Activated CD8-positive, alpha-beta T cell treated with anti-CD3 and anti-CD28 coated beads, Interleukin-2, amount 10 ng/mL, durations not matched to agents 7 days and 5 days (primary cell): Measurements from ENCODE around the gene UBA7. TPM values are rescaled to one million over a fixed set of nuclear protein-coding genes. Genes with fewer than 3 reads are reported as not detected.
"Not testable (repeated sequence)": the region's sequence is repeated elsewhere in the genome, so short reads cannot be mapped to it uniquely, and the experiment has no call there.

Experiments
- ATAC-seq: fragments of 150-1000 bp; cut with Tn5 transposase; one replicate; pipeline ENCODE4 v1.10.0; 2021; ENCODE audit warnings: moderate library complexity
- CTCF ChIA-PET: fragments of 350-600 bp; sonication (Branson Sonifier 250); formaldehyde crosslinking; loops from one replicate; lab custom pipeline; 2021; ENCODE audit warnings: antibody characterized with exemption; lab: Charles Lee
- POLR2A ChIA-PET: fragments of 350-600 bp; sonication (Branson Sonifier 250); formaldehyde crosslinking; loops from one replicate; lab custom pipeline; 2021; ENCODE audit warnings: antibody characterized with exemption; lab: Charles Lee
- DNase-seq: peaks from one replicate; pipeline ENCODE4 v3.0.0-alpha.2; 2020
- H3K27ac Mint-ChIP-seq: one replicate; pipeline ENCODE4 v1.8.0; 2021; ENCODE audit warnings: mild to moderate bottlenecking, mixed read lengths
- H3K27me3 Mint-ChIP-seq: one replicate; pipeline ENCODE4 v1.8.0; 2021; ENCODE audit warnings: low read depth, mixed read lengths
- H3K36me3 Mint-ChIP-seq: one replicate; pipeline ENCODE4 v1.8.0; 2021; ENCODE audit warnings: low read depth, mixed read lengths
- H3K4me1 Mint-ChIP-seq: one replicate; pipeline ENCODE4 v1.8.0; 2021; ENCODE audit warnings: low read depth, mixed read lengths
- H3K4me3 Mint-ChIP-seq: one replicate; pipeline ENCODE4 v1.8.0; 2021; ENCODE audit warnings: mild to moderate bottlenecking, mixed read lengths
- H3K9me3 Mint-ChIP-seq: one replicate; pipeline ENCODE4 v1.8.0; 2022; ENCODE audit warnings: mixed read lengths; ENCODE audit not compliant: insufficient read depth
- total RNA-seq, 2 experiments: library from RNA; stranded (reverse); gene quantifications; one replicate each; pipeline ENCODE4 v1.2.3, GENCODE V29; 2021

The UBA7 gene
- total RNA-seq, 2 experiments from 2014 or later: 187 to 208 TPM

GRCh38 chr3:49792371-49793150 lies 21.2 kb downstream of the UBA7 start:
- H3K4me1 Mint-ChIP-seq: peaks cover 8% of the 10 kb centered on the region
- peaks cover 3% of the 10 kb centered on the region for H3K27me3 Mint-ChIP-seq
- H3K36me3 Mint-ChIP-seq: no peaks in the 10 kb centered on the region
- H3K27ac Mint-ChIP-seq: no peak overlapping the region
- CTCF ChIA-PET: no interaction called here
- DNase-seq (no peak), ATAC-seq (no peak)
- no peaks in the 10 kb centered on the region for H3K9me3 Mint-ChIP-seq
- H3K4me3 Mint-ChIP-seq: no peak overlapping the region
- POLR2A ChIA-PET: interaction anchor here (0.5 kb wide), 1 partner anchor 11 kb away, joined by 5 read pairs; no protein-coding TSS in a partner anchor

GRCh38 chr3:49791571-49791970 lies 22.2 kb downstream of the UBA7 start:
- ChIA-PET POLR2A (no interaction called here), CTCF (interaction anchor here (2.3 kb wide), 1 partner anchor 10 kb away, joined by 7 read pairs; no protein-coding TSS in a partner anchor)
- no peak for ATAC-seq
- Mint-ChIP-seq H3K9me3 (no peaks in the 10 kb centered on the region), H3K27ac (no peak overlapping the region), H3K27me3 (peaks cover 3% of the 10 kb centered on the region), H3K4me3 (no peak overlapping the region), H3K4me1 (peaks cover 16% of the 10 kb centered on the region), H3K36me3 (no peaks in the 10 kb centered on the region)
- no peak for DNase-seq

GRCh38 chr3:49790626-49791411 lies 22.9 kb downstream of the UBA7 start:
- no peaks in the 10 kb centered on the region for H3K9me3 Mint-ChIP-seq
- ChIA-PET CTCF (interaction anchor here (2.3 kb wide), 1 partner anchor 11 kb away, joined by 7 read pairs; no protein-coding TSS in a partner anchor), POLR2A (no interaction called here)
- no peaks in the 10 kb centered on the region for H3K36me3 Mint-ChIP-seq
- peaks cover 18% of the 10 kb centered on the region for H3K4me1 Mint-ChIP-seq
- ATAC-seq: no peak
- no peak overlapping the region for H3K27ac Mint-ChIP-seq
- H3K4me3 Mint-ChIP-seq: no peak overlapping the region
- H3K27me3 Mint-ChIP-seq: peaks cover 3% of the 10 kb centered on the region
- no peak for DNase-seq

GRCh38 chr3:49788056-49788455 lies 25.7 kb downstream of the UBA7 start:
- ATAC-seq: no peak
- CTCF ChIA-PET: interaction anchor here (3.4 to 3.8 kb wide), 2 partner anchors 14 to 52 kb away, joined by 14 to 38 read pairs; partner anchors contain the start of gene INKA1
- no peak overlapping the region for H3K27ac Mint-ChIP-seq
- H3K36me3 Mint-ChIP-seq: peaks cover 11% of the 10 kb centered on the region
- no peak for DNase-seq
- H3K4me3 Mint-ChIP-seq: no peak overlapping the region
- POLR2A ChIA-PET: no interaction called here
- peaks cover 31% of the 10 kb centered on the region for H3K4me1 Mint-ChIP-seq
- H3K9me3 Mint-ChIP-seq: no peaks in the 10 kb centered on the region
- H3K27me3 Mint-ChIP-seq: peaks cover 3% of the 10 kb centered on the region

GRCh38 chr3:49787536-49787935 lies 26.2 kb downstream of the UBA7 start:
- H3K4me1 Mint-ChIP-seq: peaks cover 31% of the 10 kb centered on the region
- H3K4me3 Mint-ChIP-seq: no peak overlapping the region
- ChIA-PET POLR2A (interaction anchor here (1.0 to 2.7 kb wide), 2 partner anchors 17 to 52 kb away, joined by 4 to 23 read pairs; partner anchors contain the start of gene INKA1), CTCF (interaction anchor here (0.6 to 3.8 kb wide), 4 partner anchors 15 to 247 kb away, joined by 3 to 38 read pairs (median 10); partner anchors contain the start of genes AMIGO3 and INKA1)
- DNase-seq: no peak
- no peaks in the 10 kb centered on the region for H3K9me3 Mint-ChIP-seq
- H3K27me3 Mint-ChIP-seq: peaks cover 3% of the 10 kb centered on the region
- peaks cover 11% of the 10 kb centered on the region for H3K36me3 Mint-ChIP-seq
- no peak for ATAC-seq
- no peak overlapping the region for H3K27ac Mint-ChIP-seq

- H3K27me3 Mint-ChIP-seq: peaks cover 3% of the 10 kb centered on the region
- ChIA-PET POLR2A (interaction anchor here (1.0 to 2.7 kb wide), 2 partner anchors 18 to 52 kb away, joined by 4 to 23 read pairs; partner anchors contain the start of gene INKA1), CTCF (interaction anchor here (0.6 to 3.8 kb wide), 4 partner anchors 15 to 247 kb away, joined by 3 to 38 read pairs (median 10); partner anchors contain the start of genes AMIGO3 and INKA1)
- peak overlapping the region; percentile 86 for H3K4me3 Mint-ChIP-seq
- peak overlapping the region; percentile 97 for H3K27ac Mint-ChIP-seq
- DNase-seq (no peak), ATAC-seq (no peak)
- peaks cover 13% of the 10 kb centered on the region for H3K36me3 Mint-ChIP-seq
- H3K9me3 Mint-ChIP-seq: no peaks in the 10 kb centered on the region
- peaks cover 31% of the 10 kb centered on the region for H3K4me1 Mint-ChIP-seq
Observed at GRCh38 chr3:49787182-49787464, 26.6 kb downstream of the UBA7 start.

GRCh38 chr3:49786357-49787181 lies 27.2 kb downstream of the UBA7 start, which contains the start of gene IP6K1:
Gene IP6K1 (minus strand): TSS chr3:49786542. CDS start chr3:49748040, 38,502 bp downstream.
- peak within 1 kb of the TSS; percentile 86 for H3K4me3 Mint-ChIP-seq
- peaks cover 31% of the 10 kb centered on the region for H3K4me1 Mint-ChIP-seq
- peaks cover 14% of the 10 kb centered on the region for H3K36me3 Mint-ChIP-seq
- peak; percentile 100 for DNase-seq
- H3K27me3 Mint-ChIP-seq: peaks cover 3% of the 10 kb centered on the region
- peak; percentile 99 for ATAC-seq
- ChIA-PET CTCF (interaction anchor here (0.9 to 3.8 kb wide), 6 partner anchors 16 to 85 kb away, joined by 3 to 38 read pairs (median 6); partner anchors contain the start of genes AMIGO3, INKA1 and UBA7), POLR2A (interaction anchor here (0.6 to 2.7 kb wide), 10 partner anchors 8 to 693 kb away, joined by 3 to 23 read pairs (median 4); partner anchors contain the start of genes AMIGO3, CDHR4, GMPPB and INKA1)
- H3K27ac Mint-ChIP-seq: peak within 1 kb of the TSS; percentile 97
- no peaks in the 10 kb centered on the region for H3K9me3 Mint-ChIP-seq

- peak overlapping the region; percentile 81 for H3K27ac Mint-ChIP-seq
- peaks cover 20% of the 10 kb centered on the region for H3K36me3 Mint-ChIP-seq
- H3K4me3 Mint-ChIP-seq: peak overlapping the region; percentile 86
- peak; percentile 55 for DNase-seq
- ATAC-seq: peak; percentile 63
- H3K9me3 Mint-ChIP-seq: no peaks in the 10 kb centered on the region
- ChIA-PET POLR2A (interaction anchor here (0.6 to 2.7 kb wide), 10 partner anchors 8 to 692 kb away, joined by 3 to 23 read pairs (median 3); partner anchors contain the start of genes AMIGO3, CDHR4, GMPPB and INKA1), CTCF (interaction anchor here (0.9 to 3.8 kb wide), 6 partner anchors 17 to 84 kb away, joined by 3 to 38 read pairs (median 6); partner anchors contain the start of genes AMIGO3, INKA1 and UBA7)
- peaks cover 34% of the 10 kb centered on the region for H3K4me1 Mint-ChIP-seq
- no peaks in the 10 kb centered on the region for H3K27me3 Mint-ChIP-seq
Observed at GRCh38 chr3:49785565-49786356, 28.0 kb downstream of the UBA7 start.

- CTCF ChIA-PET, H3K9me3 Mint-ChIP-seq, DNase-seq, ATAC-seq, H3K4me3 Mint-ChIP-seq, H3K27ac Mint-ChIP-seq, H3K27me3 Mint-ChIP-seq: not testable (repeated sequence)
- Mint-ChIP-seq H3K4me1 (peaks cover 33% of the 10 kb centered on the region), H3K36me3 (peaks cover 28% of the 10 kb centered on the region)
- POLR2A ChIA-PET: interaction anchor here (0.7 to 1.1 kb wide), 2 partner anchors 11 to 37 kb away, joined by 3 to 5 read pairs; no protein-coding TSS in a partner anchor
Observed at GRCh38 chr3:49782277-49782676, 31.5 kb downstream of the UBA7 start.
